CD14-positive monocyte (primary cell): ENCODE measurements around the gene DRAXIN. TPM values are rescaled to one million over a fixed set of nuclear protein-coding genes. Genes with fewer than 3 reads are reported as not detected.
A peak's percentile ranks its signal among the peaks of the same experiment; 100 is the strongest.

Source experiments
- DNase-seq, 3 donors: peaks; one replicate each; pipeline ENCODE4 v3.0.0-alpha.2; 2011 to 2022
- H2AFZ ChIP-seq: 2 replicates; pipeline ENCODE4 v1.6.0; 2012; ENCODE audit warnings: mild to moderate bottlenecking, low read depth, low read length, inconsistent platforms; ENCODE audit not compliant: insufficient read depth, poor library complexity, severe bottlenecking
- H3K27ac ChIP-seq, 2 donors: 1 replicate in 1 of 2; 2 replicates in 1 of 2; pipeline ENCODE4 v1.5.1; 2012 to 2013; ENCODE audit warnings: low read length in 2 of 2, control low read depth in 1 of 2, inconsistent platforms in 1 of 2, low read depth in 1 of 2, mild to moderate bottlenecking in 1 of 2
- H3K27me3 ChIP-seq, 2 donors: one replicate each; pipeline versions ENCODE4 v1.6.0 to v1.6.1; 2011 to 2013; ENCODE audit warnings: low read length in 2 of 2; ENCODE audit not compliant: control insufficient read depth in 2 of 2, insufficient read depth in 2 of 2
- H3K36me3 ChIP-seq, 2 donors: replicated peaks in 1 of 2; 1 replicate in 1 of 2; 2 replicates in 1 of 2; pipeline versions ENCODE4 v1.5.1 to v1.6.1; 2012 to 2013; ENCODE audit warnings: low read length in 2 of 2, control low read depth in 1 of 2, inconsistent platforms in 1 of 2, mild to moderate bottlenecking in 1 of 2; ENCODE audit not compliant: insufficient read depth in 2 of 2, control insufficient read depth in 1 of 2
- H3K4me1 ChIP-seq, 2 donors: 1 replicate in 1 of 2; 2 replicates in 1 of 2; pipeline versions ENCODE4 v1.5.1 to v1.6.1; 2012 to 2013; ENCODE audit warnings: low read length in 2 of 2, control low read depth in 1 of 2, inconsistent platforms in 1 of 2, mild to moderate bottlenecking in 1 of 2, moderate library complexity in 1 of 2; ENCODE audit not compliant: insufficient read depth in 2 of 2, control insufficient read depth in 1 of 2
- H3K4me2 ChIP-seq: replicated peaks from 2 replicates; pipeline ENCODE3; 2012; ENCODE audit warnings: low read length, moderate library complexity, mild to moderate bottlenecking; ENCODE audit not compliant: poor library complexity, severe bottlenecking; ENCODE audit errors: extremely low read depth
- H3K4me3 ChIP-seq, 3 experiments: fragments of 200-600 bp in 1 of 3; sonication (generic) in 1 of 3; replicated peaks in 1 of 3; 1 replicate in 2 of 3; 2 replicates in 1 of 3; pipeline ENCODE4 v1.5.1; 2011 to 2013; ENCODE audit warnings: low read length in 3 of 3, mild to moderate bottlenecking in 3 of 3, control low read depth in 2 of 3, low read depth in 2 of 3, inconsistent platforms in 1 of 3, moderate library complexity in 1 of 3
- H3K79me2 ChIP-seq: 2 replicates; pipeline ENCODE4 v1.6.0; 2012; ENCODE audit warnings: mild to moderate bottlenecking, control low read depth, inconsistent platforms, low read length, moderate library complexity; ENCODE audit not compliant: insufficient read depth
- H3K9ac ChIP-seq: 2 replicates; pipeline ENCODE4 v1.6.0; 2017; ENCODE audit warnings: low read length, mild to moderate bottlenecking; ENCODE audit not compliant: insufficient read depth, poor library complexity, severe bottlenecking
- H3K9me3 ChIP-seq, 2 donors: replicated peaks in 1 of 2; 1 replicate in 1 of 2; 2 replicates in 1 of 2; pipeline versions ENCODE4 v1.5.1 to v1.6.1; 2012 to 2013; ENCODE audit warnings: low read length in 2 of 2, control low read depth in 1 of 2; ENCODE audit not compliant: control insufficient read depth in 1 of 2, insufficient read depth in 1 of 2
- H4K20me1 ChIP-seq: 2 replicates; pipeline ENCODE4 v1.6.0; 2012; ENCODE audit warnings: mild to moderate bottlenecking, low read length, control low read depth, moderate library complexity; ENCODE audit not compliant: insufficient read depth
- H3K27ac Mint-ChIP-seq, 7 donors: one replicate each; pipeline ENCODE4 v1.8.0; 2020; ENCODE audit warnings: mild to moderate bottlenecking in 7 of 7, mixed read lengths in 7 of 7, moderate library complexity in 6 of 7, inconsistent platforms in 2 of 7
- H3K27me3 Mint-ChIP-seq, 3 donors: one replicate each; pipeline ENCODE4 v1.8.0; 2021 to 2022; ENCODE audit warnings: low read depth in 3 of 3, mild to moderate bottlenecking in 3 of 3, mixed read lengths in 3 of 3, moderate library complexity in 3 of 3, inconsistent platforms in 1 of 3
- H3K36me3 Mint-ChIP-seq, 2 donors: one replicate each; pipeline ENCODE4 v1.8.0; 2020; ENCODE audit warnings: mixed read lengths in 2 of 2, inconsistent platforms in 1 of 2, mild to moderate bottlenecking in 1 of 2
- H3K4me1 Mint-ChIP-seq: one replicate; pipeline ENCODE4 v1.8.0; 2020; ENCODE audit warnings: mild to moderate bottlenecking, mixed read lengths
- H3K4me3 Mint-ChIP-seq, 2 donors: one replicate each; pipeline ENCODE4 v1.8.0; 2020; ENCODE audit warnings: mild to moderate bottlenecking in 2 of 2, mixed read lengths in 2 of 2, moderate library complexity in 1 of 2
- H3K9me3 Mint-ChIP-seq, 7 donors: one replicate each; pipeline ENCODE4 v1.8.0; 2020 to 2022; ENCODE audit warnings: mixed read lengths in 7 of 7, mild to moderate bottlenecking in 6 of 7, moderate library complexity in 6 of 7, inconsistent platforms in 2 of 7
- WGBS: methylation state at CpG from one replicate; pipeline ENCODE4 v1.1.5; 2013; ENCODE audit warnings: missing lambda C conversion rate; ENCODE audit not compliant: insufficient coverage; 5-methylcytosine and 5-hydroxymethylcytosine counted together
- intact Hi-C, 2 donors: fragments of 100-400 bp; cut with micrococcal nuclease; formaldehyde crosslinking; loops; one replicate each; pipeline versions ENCODE4 v1.15.0 to v1.15.1; 2023
- polyA plus RNA-seq, 3 donors: library from polyadenylated mRNA; depleted of rRNA in 1 of 3; unstranded in 2 of 3; stranded (reverse) in 1 of 3; fragments of 300-500 nt in 2 of 3; fragments of >200 nt in 1 of 3; fragmentation: Illumina TruSeq in 2 of 3; gene quantifications; 1 replicate in 2 of 3; 2 replicates in 1 of 3; pipeline ENCODE4 v1.2.3, GENCODE V29; 2012 to 2021
- TF ChIP-seq, protein P1 (sequence below): fragments of 200-600 bp; IDR thresholded peaks from one replicate; pipeline ENCODE4 v1.8.0; 2022; ENCODE audit warnings: antibody characterized with exemption, mild to moderate bottlenecking

The DRAXIN gene
- polyA plus RNA-seq, 3 donors: 0.14 to 0.27 (median 0.18) TPM

DNA sequence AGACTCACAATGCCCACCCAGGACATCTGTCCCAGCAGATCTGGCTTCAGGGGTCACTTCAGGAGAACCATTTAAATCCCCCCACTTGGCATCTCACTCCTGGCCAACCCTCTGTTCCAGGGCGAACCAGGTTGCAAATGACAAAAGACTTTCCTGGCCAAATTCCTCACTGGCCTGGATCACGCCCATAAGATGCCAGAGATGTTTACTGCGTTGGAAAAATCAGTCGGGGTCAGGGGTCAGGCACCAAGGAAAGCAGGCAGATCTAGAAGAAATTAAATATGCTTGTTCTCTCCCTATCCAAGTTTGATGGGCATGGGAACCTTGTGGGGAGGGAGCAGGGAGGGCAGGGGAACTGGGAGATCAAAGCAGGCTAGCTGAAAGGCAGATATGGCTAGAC lies 29.8 kb downstream of the DRAXIN start:
- Histone ChIP-seq H3K27ac (no peak overlapping the region), H3K27me3 (no peaks in the 10 kb centered on the region)

DNA sequence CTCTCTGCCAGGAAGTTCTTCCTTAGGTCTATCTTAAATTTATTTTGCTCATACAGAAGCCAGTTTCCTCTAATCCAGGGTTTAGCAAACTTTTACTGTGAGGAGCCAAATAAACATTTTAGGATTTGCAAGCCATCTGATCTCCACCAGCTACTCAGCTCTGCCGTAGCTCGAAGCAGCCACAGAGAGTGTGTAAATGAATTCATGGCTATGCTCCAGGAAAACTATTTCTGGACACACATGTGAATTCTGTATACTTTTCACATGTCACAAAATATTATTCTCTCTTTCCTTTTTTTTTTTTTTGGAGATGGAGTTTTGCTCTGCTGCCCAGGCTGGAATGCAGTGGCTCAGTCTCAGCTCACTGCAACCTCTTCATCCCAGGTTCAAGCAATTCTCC lies 31.0 kb downstream of the DRAXIN start:
- Histone ChIP-seq H3K27ac (no peak overlapping the region), H3K4me3 (no peak overlapping the region), H3K9me3 (no peaks in the 10 kb centered on the region), H3K27me3 (no peaks in the 10 kb centered on the region), H4K20me1 (no peaks in the 10 kb centered on the region), H3K4me2 (no peak overlapping the region), H2AFZ (no peak overlapping the region), H3K79me2 (peaks cover 16% of the 10 kb centered on the region), H3K36me3 (no peaks in the 10 kb centered on the region), H3K9ac (no peak overlapping the region), H3K4me1 (peaks cover 63 to 71% of the 10 kb centered on the region in 2 donors)
- no peak overlapping the region for H3K4me3 Mint-ChIP-seq
- peak overlapping the region in 1 of 7 donors; percentile 48 for H3K27ac Mint-ChIP-seq
- H3K36me3 Mint-ChIP-seq: peaks cover 0 to 3% of the 10 kb centered on the region in 2 donors
- peaks cover 70% of the 10 kb centered on the region for H3K4me1 Mint-ChIP-seq
- TF ChIP-seq, protein P1, sequence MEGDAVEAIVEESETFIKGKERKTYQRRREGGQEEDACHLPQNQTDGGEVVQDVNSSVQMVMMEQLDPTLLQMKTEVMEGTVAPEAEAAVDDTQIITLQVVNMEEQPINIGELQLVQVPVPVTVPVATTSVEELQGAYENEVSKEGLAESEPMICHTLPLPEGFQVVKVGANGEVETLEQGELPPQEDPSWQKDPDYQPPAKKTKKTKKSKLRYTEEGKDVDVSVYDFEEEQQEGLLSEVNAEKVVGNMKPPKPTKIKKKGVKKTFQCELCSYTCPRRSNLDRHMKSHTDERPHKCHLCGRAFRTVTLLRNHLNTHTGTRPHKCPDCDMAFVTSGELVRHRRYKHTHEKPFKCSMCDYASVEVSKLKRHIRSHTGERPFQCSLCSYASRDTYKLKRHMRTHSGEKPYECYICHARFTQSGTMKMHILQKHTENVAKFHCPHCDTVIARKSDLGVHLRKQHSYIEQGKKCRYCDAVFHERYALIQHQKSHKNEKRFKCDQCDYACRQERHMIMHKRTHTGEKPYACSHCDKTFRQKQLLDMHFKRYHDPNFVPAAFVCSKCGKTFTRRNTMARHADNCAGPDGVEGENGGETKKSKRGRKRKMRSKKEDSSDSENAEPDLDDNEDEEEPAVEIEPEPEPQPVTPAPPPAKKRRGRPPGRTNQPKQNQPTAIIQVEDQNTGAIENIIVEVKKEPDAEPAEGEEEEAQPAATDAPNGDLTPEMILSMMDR: no peak
- WGBS: 92% methylated on average over 2 of the region's 2 CpGs
- H3K9me3 Mint-ChIP-seq: peaks cover 0 to 4% (median 0%) of the 10 kb centered on the region in 7 donors
- DNase-seq: no peak
- peaks cover 0 to 3% (median 0%) of the 10 kb centered on the region in 3 donors for H3K27me3 Mint-ChIP-seq
- intact Hi-C loops: loop anchor here in 1 of 2 donors (5.0 kb wide), 1 partner anchor 60 kb away; the partner anchor contains the start of gene FBXO6

More for the DNA sequence above, 29.8 kb downstream of the DRAXIN start:
- Histone ChIP-seq H4K20me1 (no peaks in the 10 kb centered on the region), H3K79me2 (peaks cover 16% of the 10 kb centered on the region), H3K9me3 (no peaks in the 10 kb centered on the region), H3K4me2 (no peak overlapping the region), H3K4me1 (peaks cover 51 to 59% of the 10 kb centered on the region in 2 donors), H2AFZ (no peak overlapping the region), H3K36me3 (no peaks in the 10 kb centered on the region), H3K4me3 (no peak overlapping the region), H3K9ac (no peak overlapping the region)
- H3K4me1 Mint-ChIP-seq: peaks cover 60% of the 10 kb centered on the region
- peaks cover 0 to 5% (median 0%) of the 10 kb centered on the region in 7 donors for H3K9me3 Mint-ChIP-seq
- H3K27me3 Mint-ChIP-seq: peaks cover 0 to 3% (median 0%) of the 10 kb centered on the region in 3 donors
- DNase-seq: no peak
- H3K27ac Mint-ChIP-seq: peak overlapping the region in 1 of 7 donors; percentile 8
- intact Hi-C loops: loop anchor here (2.0 to 5.0 kb wide), 2 partner anchors 13 to 59 kb away; partner anchors contain the start of gene FBXO6 (in 1 of the 2)
- 100% methylated on average over 4 of the region's 4 CpGs for WGBS
- peaks cover 0 to 3% of the 10 kb centered on the region in 2 donors for H3K36me3 Mint-ChIP-seq
- TF ChIP-seq, protein P1: no peak
- H3K4me3 Mint-ChIP-seq: no peak overlapping the region
